SK-N-SH (cell line): Measurements from ENCODE around the gene CCL16. TPM values are rescaled to one million over a fixed set of nuclear protein-coding genes. Genes with fewer than 3 reads are reported as not detected.

ENCODE experiments used
- CTCF ChIA-PET: fragments of 300-600, 350-600 bp; formaldehyde crosslinking; extraction: SDS; loops from one replicate; lab custom pipeline; 2021; lab: Yijun Ruan, JAX
- POLR2A ChIA-PET: fragments of 350-600 bp; sonication (Branson Sonifier 250); formaldehyde crosslinking; extraction: SDS; loops from one replicate; lab custom pipeline; 2020; ENCODE audit warnings: antibody characterized with exemption, inconsistent platforms; lab: Yijun Ruan, JAX
- DNase-seq: peaks from one replicate; pipeline ENCODE4 v3.0.0; 2012
- H2AFZ ChIP-seq: fragments of 200-600 bp; sonication (generic); 2 replicates; pipeline ENCODE4 v1.8.1; 2016; ENCODE audit warnings: antibody characterized with exemption, mild to moderate bottlenecking, low read depth
- H3F3A ChIP-seq: fragments of 200-600 bp; sonication (generic); replicated peaks from 2 replicates; pipeline ENCODE3; 2016; ENCODE audit warnings: antibody characterized with exemption, mild to moderate bottlenecking; ENCODE audit not compliant: insufficient read depth
- H3K27ac ChIP-seq, 2 experiments: fragments of 200-500 bp in 1 of 2; fragments of 200-600 bp in 1 of 2; sonication (Bioruptor generic) in 1 of 2; sonication (generic), shearing (Covaris generic) in 1 of 2; 2 replicates each; pipeline versions ENCODE4 v1.5.1 to v1.6.1; 2014 to 2016; ENCODE audit warnings: low read depth in 2 of 2, inconsistent platforms in 1 of 2, low read length in 1 of 2, mild to moderate bottlenecking in 1 of 2, mixed read lengths in 1 of 2
- H3K27me3 ChIP-seq: fragments of 200-600 bp; sonication (generic), shearing (Covaris generic); 2 replicates; pipeline ENCODE4 v1.6.1; 2016; ENCODE audit warnings: mixed run types; ENCODE audit not compliant: insufficient read depth
- H3K36me3 ChIP-seq, 2 experiments: fragments of 200-500 bp in 1 of 2; fragments of 200-600 bp in 1 of 2; sonication (Bioruptor generic) in 1 of 2; sonication (generic) in 1 of 2; replicated peaks in 1 of 2; 2 replicates each; pipeline versions ENCODE3 to v1.5.1; 2014 to 2016; ENCODE audit warnings: low read length in 1 of 2, mild to moderate bottlenecking in 1 of 2; ENCODE audit not compliant: insufficient read depth in 2 of 2, control insufficient read depth in 1 of 2
- H3K4me1 ChIP-seq, 2 experiments: fragments of 200-500 bp in 1 of 2; fragments of 200-600 bp in 1 of 2; sonication (Bioruptor generic) in 1 of 2; sonication (generic), shearing (Covaris generic) in 1 of 2; 2 replicates each; pipeline versions ENCODE4 v1.5.1 to v1.6.1; 2014 to 2016; ENCODE audit warnings: low read depth in 1 of 2, low read length in 1 of 2, mixed run types in 1 of 2; ENCODE audit not compliant: insufficient read depth in 2 of 2, control insufficient read depth in 1 of 2
- H3K4me2 ChIP-seq: fragments of 200-600 bp; sonication (generic), shearing (Covaris generic); 2 replicates; pipeline ENCODE4 v1.6.1; 2017; ENCODE audit warnings: mixed run types
- H3K4me3 ChIP-seq, 2 experiments: fragments of 200-500 bp in 1 of 2; fragments of 200-600 bp in 1 of 2; sonication (Bioruptor generic) in 1 of 2; sonication (generic), shearing (Covaris generic) in 1 of 2; 2 replicates each; pipeline versions ENCODE4 v1.5.1 to v1.8.1; 2014 to 2016; ENCODE audit warnings: low read depth in 2 of 2, inconsistent platforms in 1 of 2, low read length in 1 of 2, mild to moderate bottlenecking in 1 of 2, mixed read lengths in 1 of 2, moderate library complexity in 1 of 2
- H3K79me2 ChIP-seq: fragments of 200-600 bp; sonication (generic); 2 replicates; pipeline ENCODE4 v1.8.1; 2017; ENCODE audit warnings: mild to moderate bottlenecking; ENCODE audit not compliant: insufficient read depth
- H3K9ac ChIP-seq: fragments of 200-600 bp; sonication (generic); 2 replicates; pipeline ENCODE4 v1.6.1; 2017; ENCODE audit warnings: mixed run types
- H3K9me2 ChIP-seq: fragments of 200-600 bp; sonication (generic); 2 replicates; pipeline ENCODE4 v1.6.1; 2017; ENCODE audit warnings: mixed run types
- H3K9me3 ChIP-seq: fragments of 200-600 bp; sonication (generic); 2 replicates; pipeline ENCODE4 v1.6.1; 2017; ENCODE audit warnings: mixed run types, mild to moderate bottlenecking, moderate library complexity
- H4K20me1 ChIP-seq: fragments of 200-600 bp; sonication (generic); 2 replicates; pipeline ENCODE4 v1.6.1; 2017; ENCODE audit warnings: mild to moderate bottlenecking, mixed run types; ENCODE audit not compliant: insufficient read depth
- GATA2 ChIP-seq: sonication (generic); formaldehyde crosslinking; IDR thresholded peaks from 2 replicates; pipeline ENCODE4 v1.5.0; 2020; ENCODE audit warnings: mild to moderate bottlenecking, missing genetic modification reagents
- IRF3 ChIP-seq: fragments of 150-350 bp; IDR thresholded peaks from 2 replicates; pipeline ENCODE4 v1.6.1; 2016; ENCODE audit warnings: mild to moderate bottlenecking, low read depth, low read length
- NFIC ChIP-seq: IDR thresholded peaks from 2 replicates; pipeline ENCODE4 v1.4.0; 2012; ENCODE audit warnings: borderline replicate concordance
- NRF1 ChIP-seq: IDR thresholded peaks from 2 replicates; pipeline ENCODE4 v1.6.1; 2012; ENCODE audit warnings: low read depth, mild to moderate bottlenecking, low read length
- PBX3 ChIP-seq: IDR thresholded peaks from 2 replicates; pipeline ENCODE4; 2012
- RCOR1 ChIP-seq: fragments of 150-350 bp; IDR thresholded peaks from 2 replicates; pipeline ENCODE4 v1.6.1; 2017; ENCODE audit warnings: antibody characterized with exemption, low read length
- RXRA ChIP-seq: IDR thresholded peaks from 2 replicates; pipeline ENCODE4 v1.4.0; 2012; ENCODE audit warnings: low read depth, mild to moderate bottlenecking, borderline replicate concordance
- SIN3A ChIP-seq: IDR thresholded peaks from 2 replicates; pipeline ENCODE4 v1.6.1; 2012; ENCODE audit warnings: low read depth, mild to moderate bottlenecking, low read length, moderate library complexity, borderline replicate concordance
- SMC3 ChIP-seq: IDR thresholded peaks from 2 replicates; pipeline ENCODE4 v1.6.1; 2012; ENCODE audit warnings: low read depth, low read length, improper control_type of control experiment
- TCF12 ChIP-seq: IDR thresholded peaks from 2 replicates; pipeline ENCODE4 v1.4.0; 2012
- TEAD4 ChIP-seq: IDR thresholded peaks from 2 replicates; pipeline ENCODE4 v1.4.0; 2012; ENCODE audit warnings: mild to moderate bottlenecking, borderline replicate concordance; ENCODE audit not compliant: insufficient read depth
- YY1 ChIP-seq: IDR thresholded peaks from 2 replicates; pipeline ENCODE4 v1.4.0; 2012; ENCODE audit warnings: low read depth, mild to moderate bottlenecking
- WGBS: methylation state at CpG from one replicate; pipeline ENCODE4 v1.1.6; 2017; ENCODE audit warnings: low lambda C conversion rate; 5-methylcytosine and 5-hydroxymethylcytosine counted together
- polyA plus RNA-seq, 3 experiments: library from polyadenylated mRNA; depleted of rRNA; stranded (reverse); fragments of >200 nt; gene quantifications; 2 replicates each; pipeline ENCODE4 v1.2.3, GENCODE V29; 2012
- TF ChIP-seq, protein P1 (sequence below): IDR thresholded peaks from 2 replicates; pipeline ENCODE4 v1.4.0; 2012; ENCODE audit warnings: low read depth, borderline replicate concordance

Gene CCL16
- polyA plus RNA-seq, 1 of the 3 experiments (the other 2 are of a cell fraction) = not detected

DNA sequence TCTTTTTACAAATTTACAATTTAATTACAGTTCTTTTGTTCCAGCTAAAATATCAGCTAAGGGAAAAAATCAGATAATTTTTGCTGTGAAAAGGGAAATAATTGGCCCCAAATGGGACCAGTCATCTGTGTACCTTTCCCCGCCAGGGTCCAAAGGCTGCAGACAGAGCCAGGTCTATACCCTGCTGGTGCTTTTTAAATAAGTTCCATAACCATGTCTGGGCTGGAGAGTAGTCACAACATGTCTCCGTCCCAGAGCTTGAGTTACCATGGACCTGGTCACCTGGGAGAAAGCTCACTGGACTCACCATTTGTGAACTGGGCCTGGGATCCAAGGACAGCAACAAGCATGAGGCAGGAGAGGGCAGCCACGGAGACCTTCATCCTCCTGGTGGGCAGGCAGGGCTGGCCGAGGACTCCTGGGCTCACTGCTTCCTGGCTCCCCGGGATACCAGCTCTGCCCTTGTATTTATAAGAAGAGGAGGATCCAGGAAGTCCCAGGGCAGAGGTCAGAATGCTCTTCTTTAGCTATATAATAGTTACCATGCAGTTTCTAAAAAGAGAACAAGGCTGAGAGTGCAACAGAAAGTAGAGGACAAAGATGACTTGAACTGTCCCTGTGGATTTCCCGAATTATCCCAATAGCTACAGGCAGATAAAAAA is 19.9 kb upstream of the CCL16 start, which contains the start of gene CCL15:
CCL15 (minus strand) TSS at position 444 of the 662 bp plus-strand sequence; CDS start at position 383, 61 bp downstream.
- H3K9ac ChIP-seq = no peak within 1 kb of the TSS
- H3K4me2 ChIP-seq = no peak within 1 kb of the TSS
- H3K79me2 ChIP-seq = no peaks in the 10 kb centered on the region
- WGBS = 16% methylated on average over 6 of the region's 6 CpGs
- no peaks in the 10 kb centered on the region for H3K9me2 ChIP-seq
- no peak for DNase-seq
- no peaks in the 10 kb centered on the region for H3K9me3 ChIP-seq
- TF ChIP-seq RCOR1 = no peak
- TF ChIP-seq NRF1 = no peak
- TF ChIP-seq PBX3 = no peak
- TF ChIP-seq YY1 = no peak
- TF ChIP-seq SIN3A = no peak
- no peaks in the 10 kb centered on the region for H4K20me1 ChIP-seq
- no peaks in the 10 kb centered on the region for H3K36me3 ChIP-seq
- no peak within 1 kb of the TSS for H3K27ac ChIP-seq
- no peaks in the 10 kb centered on the region for H3F3A ChIP-seq
- no peak within 1 kb of the TSS for H2AFZ ChIP-seq
- H3K4me3 ChIP-seq = no peak within 1 kb of the TSS
- POLR2A ChIA-PET = no interaction called here
- no peaks in the 10 kb centered on the region for H3K4me1 ChIP-seq
- H3K27me3 ChIP-seq = no peaks in the 10 kb centered on the region; the same call in 1 of the 2 replicates
- CTCF ChIA-PET = no interaction called here

- H3K79me2 ChIP-seq = no peaks in the 10 kb centered on the region
- no peaks in the 10 kb centered on the region for H3K9me2 ChIP-seq
- no peaks in the 10 kb centered on the region for H3F3A ChIP-seq
- no peaks in the 10 kb centered on the region; the same call in 1 of the 2 replicates for H3K27me3 ChIP-seq
- no peaks in the 10 kb centered on the region for H4K20me1 ChIP-seq
- no peaks in the 10 kb centered on the region for H3K36me3 ChIP-seq
- no peak for DNase-seq
- H3K9ac ChIP-seq = no peak overlapping the region
- no peaks in the 10 kb centered on the region for H3K4me1 ChIP-seq
- H3K4me3 ChIP-seq = no peak overlapping the region
- TF ChIP-seq SMC3 (no peak), TCF12 (no peak), RCOR1 (no peak), SIN3A (no peak), RXRA (no peak), NFIC (no peak), NRF1 (no peak), IRF3 (no peak), GATA2 (CRISPR knock-in tag) (no peak), TEAD4 (no peak)
- TF ChIP-seq, protein P1, sequence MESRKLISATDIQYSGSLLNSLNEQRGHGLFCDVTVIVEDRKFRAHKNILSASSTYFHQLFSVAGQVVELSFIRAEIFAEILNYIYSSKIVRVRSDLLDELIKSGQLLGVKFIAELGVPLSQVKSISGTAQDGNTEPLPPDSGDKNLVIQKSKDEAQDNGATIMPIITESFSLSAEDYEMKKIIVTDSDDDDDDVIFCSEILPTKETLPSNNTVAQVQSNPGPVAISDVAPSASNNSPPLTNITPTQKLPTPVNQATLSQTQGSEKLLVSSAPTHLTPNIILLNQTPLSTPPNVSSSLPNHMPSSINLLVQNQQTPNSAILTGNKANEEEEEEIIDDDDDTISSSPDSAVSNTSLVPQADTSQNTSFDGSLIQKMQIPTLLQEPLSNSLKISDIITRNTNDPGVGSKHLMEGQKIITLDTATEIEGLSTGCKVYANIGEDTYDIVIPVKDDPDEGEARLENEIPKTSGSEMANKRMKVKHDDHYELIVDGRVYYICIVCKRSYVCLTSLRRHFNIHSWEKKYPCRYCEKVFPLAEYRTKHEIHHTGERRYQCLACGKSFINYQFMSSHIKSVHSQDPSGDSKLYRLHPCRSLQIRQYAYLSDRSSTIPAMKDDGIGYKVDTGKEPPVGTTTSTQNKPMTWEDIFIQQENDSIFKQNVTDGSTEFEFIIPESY = no peak
- TF ChIP-seq, all 33 proteins: peak for 0
- Histone ChIP-seq H3K9me3 (no peaks in the 10 kb centered on the region), H2AFZ (no peak overlapping the region), H3K4me2 (no peak overlapping the region), H3K27ac (no peak overlapping the region)
- 5% methylated on average over 6 of the region's 6 CpGs for WGBS
- CTCF ChIA-PET = no interaction called here
- POLR2A ChIA-PET = no interaction called here
Observed at GRCh38 chr17:36000732-36001109, 19.4 kb upstream of the CCL16 start.
